ENCODE results near the gene SH3BP2.
A peak's percentile ranks its signal among the peaks of the same experiment; 100 is the strongest.

Gene SH3BP2

GRCh38 chr4:2798399-2799223 is 5.7 kb downstream of the SH3BP2 start:
- TF ChIP-seq CTCF (IDR thresholded peaks at IDR 0.05; ENCODE audit: insufficient read depth, low read length, poor library complexity, severe bottlenecking), result no peak
- Histone ChIP-seq H3K4me3 (replicated peaks; ENCODE audit: low read depth, low read length) (peak overlapping the region; percentile 74), H3K27me3 (replicated peaks; ENCODE audit: control insufficient read depth, insufficient read depth, low read length) (no peaks in the 10 kb centered on the region), H3K36me3 (ENCODE audit: control insufficient read depth, insufficient read depth, low read length) (no peaks in the 10 kb centered on the region; the same call in 1 of the 2 replicates)
- DNase-seq (ENCODE audit: extremely low read depth, insufficient read length), result peak; percentile 70

- Histone ChIP-seq H3K4me3 (replicated peaks; ENCODE audit: low read depth, low read length) (peak overlapping the region; percentile 74), H3K27me3 (replicated peaks; ENCODE audit: control insufficient read depth, insufficient read depth, low read length) (no peaks in the 10 kb centered on the region), H3K36me3 (ENCODE audit: control insufficient read depth, insufficient read depth, low read length) (peaks cover 3% of the 10 kb centered on the region)
- peak; percentile 6 for DNase-seq (ENCODE audit: extremely low read depth, insufficient read length)
- TF ChIP-seq CTCF (IDR thresholded peaks at IDR 0.05; ENCODE audit: insufficient read depth, low read length, poor library complexity, severe bottlenecking), result no peak
These were observed 6.5 kb downstream of the SH3BP2 start for GRCh38 chr4:2799224-2799911.

GRCh38 chr4:2799971-2800690 is 7.2 kb downstream of the SH3BP2 start:
- no peak for TF ChIP-seq CTCF (IDR thresholded peaks at IDR 0.05; ENCODE audit: insufficient read depth, low read length, poor library complexity, severe bottlenecking)
- Histone ChIP-seq H3K27me3 (replicated peaks; ENCODE audit: control insufficient read depth, insufficient read depth, low read length) (no peaks in the 10 kb centered on the region), H3K36me3 (ENCODE audit: control insufficient read depth, insufficient read depth, low read length) (peaks cover 3% of the 10 kb centered on the region), H3K4me3 (replicated peaks; ENCODE audit: low read depth, low read length) (peak overlapping the region; percentile 74)
- DNase-seq (ENCODE audit: extremely low read depth, insufficient read length), result peak; percentile 31

- Histone ChIP-seq H3K27me3 (replicated peaks; ENCODE audit: control insufficient read depth, insufficient read depth, low read length) (no peaks in the 10 kb centered on the region), H3K4me3 (replicated peaks; ENCODE audit: low read depth, low read length) (peak overlapping the region; percentile 74), H3K36me3 (ENCODE audit: control insufficient read depth, insufficient read depth, low read length) (peaks cover 3% of the 10 kb centered on the region)
- no peak for TF ChIP-seq CTCF (IDR thresholded peaks at IDR 0.05; ENCODE audit: insufficient read depth, low read length, poor library complexity, severe bottlenecking)
- peak; percentile 75 for DNase-seq (ENCODE audit: extremely low read depth, insufficient read length)
These were observed 8.1 kb downstream of the SH3BP2 start for GRCh38 chr4:2800691-2801596.
